B cell (primary cell): ENCODE measurements around the gene DTD1. TPM values are rescaled to one million over a fixed set of nuclear protein-coding genes. Genes with fewer than 3 reads are reported as not detected.

Experiments used
- ATAC-seq: fragments of 200-7000 bp; cut with Tn5 transposase; one replicate; pipeline ENCODE4 v1.10.0; 2021; ENCODE audit warnings: low read depth, mild to moderate bottlenecking, moderate number of reproducible peaks, moderate library complexity
- CTCF ChIA-PET: fragments of 350-600 bp; sonication (Branson Sonifier 250); formaldehyde crosslinking; loops from one replicate; lab custom pipeline; 2021; ENCODE audit warnings: antibody characterized with exemption, inconsistent platforms; lab: Charles Lee
- POLR2A ChIA-PET: fragments of 350-600 bp; sonication (Branson Sonifier 250); formaldehyde crosslinking; loops from one replicate; lab custom pipeline; 2021; ENCODE audit warnings: antibody characterized with exemption; lab: Charles Lee
- DNase-seq: peaks from one replicate; pipeline ENCODE4 v3.0.0; 2013
- H2AFZ ChIP-seq: 2 replicates; pipeline ENCODE4 v1.6.1; 2012; ENCODE audit warnings: mild to moderate bottlenecking, low read depth, low read length; ENCODE audit not compliant: insufficient read depth, poor library complexity, severe bottlenecking
- H3K27ac ChIP-seq, 2 donors: 1 replicate in 1 of 2; 2 replicates in 1 of 2; pipeline ENCODE4 v1.5.1; 2012 to 2013; ENCODE audit warnings: low read length in 2 of 2, mild to moderate bottlenecking in 2 of 2, moderate library complexity in 1 of 2
- H3K27me3 ChIP-seq, 4 experiments: fragments of 200-600 bp in 1 of 4; sonication (generic) in 1 of 4; replicated peaks in 1 of 4; 1 replicate in 2 of 4; 2 replicates in 2 of 4; pipeline versions ENCODE4 v1.6.1 to v1.7.0; 2013 to 2016; ENCODE audit warnings: low read length in 3 of 4, mild to moderate bottlenecking in 2 of 4, mixed read lengths in 1 of 4, moderate library complexity in 1 of 4; ENCODE audit not compliant: insufficient read depth in 4 of 4, control insufficient read depth in 3 of 4; ENCODE audit errors: control extremely low read depth in 1 of 4
- H3K36me3 ChIP-seq, 2 experiments: replicated peaks in 1 of 2; 1 replicate in 1 of 2; 2 replicates in 1 of 2; pipeline versions ENCODE4 v1.6.1 to v1.7.1; 2013; ENCODE audit warnings: low read length in 1 of 2; ENCODE audit not compliant: insufficient read depth in 2 of 2, control insufficient read depth in 1 of 2; ENCODE audit errors: control extremely low read depth in 1 of 2, extremely low read depth in 1 of 2
- H3K4me1 ChIP-seq, 2 donors: fragments of 200-600 bp in 1 of 2; sonication (generic) in 1 of 2; 1 replicate in 1 of 2; 2 replicates in 1 of 2; pipeline versions ENCODE4 v1.5.1 to v1.6.1; 2013 to 2017; ENCODE audit warnings: low read length in 2 of 2; ENCODE audit not compliant: control insufficient read depth in 2 of 2, insufficient read depth in 2 of 2
- H3K4me2 ChIP-seq: replicated peaks from 2 replicates; pipeline ENCODE3; 2012; ENCODE audit warnings: mild to moderate bottlenecking, low read depth, low read length; ENCODE audit not compliant: poor library complexity, severe bottlenecking
- H3K4me3 ChIP-seq, 5 experiments: fragments of 200-600 bp in 1 of 5; sonication (generic) in 1 of 5; 1 replicate in 3 of 5; 2 replicates in 2 of 5; pipeline versions ENCODE4 v1.5.1 to v1.7.0; 2011 to 2016; ENCODE audit warnings: low read length in 4 of 5, mild to moderate bottlenecking in 4 of 5, low read depth in 2 of 5, control low read depth in 1 of 5, moderate library complexity in 1 of 5; ENCODE audit not compliant: insufficient read depth in 1 of 5; ENCODE audit errors: control extremely low read depth in 1 of 5, extremely low read depth in 1 of 5
- H3K79me2 ChIP-seq: fragments of 200-600 bp; sonication (generic); one replicate; pipeline ENCODE4 v1.6.0; 2016; ENCODE audit warnings: low read length; ENCODE audit not compliant: control insufficient read depth, insufficient read depth
- H3K9ac ChIP-seq: fragments of 200-600 bp; sonication (generic); 2 replicates; pipeline ENCODE4 v1.6.1; 2017; ENCODE audit warnings: mild to moderate bottlenecking, low read length, moderate library complexity
- H3K9me3 ChIP-seq, 3 donors: one replicate each; pipeline versions ENCODE4 v1.6.1 to v1.7.1; 2013; ENCODE audit warnings: low read length in 2 of 3; ENCODE audit not compliant: control insufficient read depth in 2 of 3, insufficient read depth in 1 of 3; ENCODE audit errors: control extremely low read depth in 1 of 3
- H4K20me1 ChIP-seq: 2 replicates; pipeline ENCODE4 v1.6.0; 2012; ENCODE audit warnings: mild to moderate bottlenecking, low read length; ENCODE audit not compliant: insufficient read depth, control insufficient read depth, poor library complexity, severe bottlenecking
- H3K27ac Mint-ChIP-seq: one replicate; pipeline ENCODE4 v1.8.0; 2021; ENCODE audit warnings: mixed read lengths
- H3K27me3 Mint-ChIP-seq: one replicate; pipeline ENCODE4 v1.8.0; 2021; ENCODE audit warnings: mixed read lengths
- H3K4me1 Mint-ChIP-seq: one replicate; pipeline ENCODE4 v1.8.0; 2021; ENCODE audit warnings: mixed read lengths
- H3K4me3 Mint-ChIP-seq: one replicate; pipeline ENCODE4 v1.8.0; 2021; ENCODE audit warnings: mixed read lengths
- H3K9me3 Mint-ChIP-seq: one replicate; pipeline ENCODE4 v1.8.0; 2022; ENCODE audit warnings: mixed read lengths; ENCODE audit not compliant: insufficient read depth
- CTCF ChIP-seq: fragments of 200-600 bp; IDR thresholded peaks from one replicate; pipeline ENCODE4 v1.8.0; 2022; ENCODE audit warnings: antibody characterized with exemption, mild to moderate bottlenecking
- EZH2 ChIP-seq: IDR thresholded peaks from 2 replicates; pipeline ENCODE4 v1.6.1; 2012; ENCODE audit warnings: borderline replicate concordance, low read depth, mild to moderate bottlenecking, moderate library complexity, low read length; ENCODE audit not compliant: insufficient read depth, poor library complexity, severe bottlenecking
- WGBS: methylation state at CpG from one replicate; pipeline ENCODE4 v1.1.5; 2013; ENCODE audit warnings: missing lambda C conversion rate; ENCODE audit not compliant: insufficient coverage; 5-methylcytosine and 5-hydroxymethylcytosine counted together
- intact Hi-C: fragments of 100-400 bp; cut with micrococcal nuclease; formaldehyde crosslinking; loops from one replicate; pipeline ENCODE4 v1.10.0; 2022
- polyA plus RNA-seq: library from polyadenylated mRNA; depleted of rRNA; stranded (reverse); fragments of >200 nt; gene quantifications from 2 replicates; pipeline ENCODE4 v1.2.3, GENCODE V29; 2012
- total RNA-seq, 2 donors: library from RNA; stranded (reverse); fragments of 120-200 nt in 1 of 2; gene quantifications; 1 replicate in 1 of 2; 2 replicates in 1 of 2; pipeline versions ENCODE4 v1.2.3 to v1.2.4, GENCODE V29; 2013 to 2022

The DTD1 gene
- total and polyA plus RNA-seq, 2 donors (not counting 1 experiment from before 2014, with no cell fraction given), result 18.7 to 20.4 TPM

DNA sequence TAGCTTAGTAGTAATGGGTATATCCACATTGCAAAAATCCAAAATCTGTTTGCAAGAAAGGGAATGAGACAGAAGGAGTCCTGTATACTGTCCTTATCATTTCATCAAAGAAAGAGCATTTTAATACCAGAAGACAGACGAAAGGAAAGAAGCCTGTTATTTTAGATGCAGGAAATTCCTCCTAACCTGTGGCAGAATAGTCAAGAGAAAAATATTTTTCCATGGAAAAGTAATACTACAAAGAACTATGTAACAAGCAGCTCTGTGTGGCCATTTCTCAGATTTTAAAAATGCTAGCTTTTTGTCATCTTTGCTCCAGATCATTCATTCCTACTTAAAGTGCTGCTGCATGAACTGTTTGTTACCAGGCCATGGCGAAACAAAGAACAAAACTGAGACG, 152.9 kb downstream of the DTD1 start:
- intact Hi-C loops, result no loop called here
- Histone ChIP-seq H3K9ac (no peak overlapping the region), H3K36me3 (peaks cover 0 to 7% of the 10 kb centered on the region in 2 experiments), H2AFZ (no peak overlapping the region), H3K4me1 (peaks cover 0 to 7% of the 10 kb centered on the region in 2 donors), H4K20me1 (no peaks in the 10 kb centered on the region), H3K27ac (no peak overlapping the region), H3K79me2 (peaks cover 4% of the 10 kb centered on the region), H3K27me3 (no peaks in the 10 kb centered on the region), H3K9me3 (peaks cover 0 to 3% (median 0%) of the 10 kb centered on the region in 3 donors), H3K4me2 (no peak overlapping the region), H3K4me3 (no peak overlapping the region)
- no CpG with 5 or more reads among the region's 3 CpGs for WGBS
- TF ChIP-seq EZH2, result no peak
- TF ChIP-seq CTCF, result no peak
- Mint-ChIP-seq H3K27ac (no peak overlapping the region), H3K27me3 (no peaks in the 10 kb centered on the region), H3K9me3 (no peaks in the 10 kb centered on the region), H3K4me3 (no peak overlapping the region), H3K4me1 (peaks cover 7% of the 10 kb centered on the region)
- ChIA-PET CTCF (interaction anchor here (2.0 kb wide), 1 partner anchor 108 kb away, joined by 7 read pairs; no protein-coding TSS in a partner anchor), POLR2A (no interaction called here)
- DNase-seq (no peak), ATAC-seq (no peak)

DNA sequence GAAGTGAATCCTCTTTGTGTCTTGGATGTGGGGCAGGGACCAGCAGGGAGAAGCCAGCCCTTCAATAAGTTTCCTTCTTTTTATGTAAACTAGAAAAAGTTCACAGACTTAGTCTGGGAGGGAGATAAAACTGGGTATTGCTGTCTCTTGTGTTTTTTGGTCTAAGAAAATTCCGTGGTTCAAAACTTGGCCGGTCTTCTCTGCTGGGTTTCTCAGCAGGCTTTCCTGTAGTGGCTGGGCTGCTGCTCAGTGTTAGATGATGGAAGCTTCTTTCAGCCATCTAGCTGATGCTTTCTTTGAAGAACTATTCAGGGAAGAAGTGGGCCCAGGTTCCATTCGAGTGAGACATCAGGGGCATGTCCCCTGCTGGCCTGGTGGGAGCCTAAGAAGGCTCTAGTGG, 155.0 kb downstream of the DTD1 start:
- 82% methylated on average over 3 of the region's 3 CpGs for WGBS
- Histone ChIP-seq H3K27ac (no peak overlapping the region), H3K4me2 (no peak overlapping the region), H3K27me3 (no peaks in the 10 kb centered on the region), H3K9me3 (no peaks in the 10 kb centered on the region), H2AFZ (no peak overlapping the region), H3K9ac (no peak overlapping the region), H3K4me1 (peaks cover 0 to 7% of the 10 kb centered on the region in 2 donors), H3K79me2 (peaks cover 4% of the 10 kb centered on the region), H3K4me3 (no peak overlapping the region), H4K20me1 (no peaks in the 10 kb centered on the region), H3K36me3 (peaks cover 0 to 11% of the 10 kb centered on the region in 2 experiments)
- TF ChIP-seq CTCF (no peak), EZH2 (no peak)
- no peak overlapping the region for H3K27ac Mint-ChIP-seq
- intact Hi-C loops, result no loop called here
- ChIA-PET POLR2A (no interaction called here), CTCF (interaction anchor here (1.0 kb wide), 1 partner anchor 8 kb away, joined by 3 read pairs; no protein-coding TSS in a partner anchor)
- no peaks in the 10 kb centered on the region for H3K9me3 Mint-ChIP-seq
- no peak for ATAC-seq
- H3K4me3 Mint-ChIP-seq, result no peak overlapping the region
- no peak for DNase-seq
- peaks cover 3% of the 10 kb centered on the region for H3K4me1 Mint-ChIP-seq
- H3K27me3 Mint-ChIP-seq, result no peaks in the 10 kb centered on the region
